ENCODE measurements around the gene GIPC1.

GIPC1 gene

GRCh38 chr19:14526423-14526822 lies 30.5 kb upstream of the GIPC1 start:
- no peak for DNase-seq (ENCODE audit: low read depth)
- H3K4me3 ChIP-seq (ENCODE audit: low read depth, low read length), result no peak overlapping the region
- TF ChIP-seq CTCF (IDR thresholded peaks at IDR 0.05; ENCODE audit: low read depth, low read length, missing control alignments), result no peak

- DNase-seq (ENCODE audit: low read depth), result no peak
- no peak overlapping the region for H3K4me3 ChIP-seq (ENCODE audit: low read depth, low read length)
- no peak for TF ChIP-seq CTCF (IDR thresholded peaks at IDR 0.05; ENCODE audit: low read depth, low read length, missing control alignments)
Observed at GRCh38 chr19:14525729-14526128, 29.8 kb upstream of the GIPC1 start.

GRCh38 chr19:14520543-14520942 lies 24.6 kb upstream of the GIPC1 start:
- no peak for DNase-seq (ENCODE audit: low read depth)
- TF ChIP-seq CTCF (IDR thresholded peaks at IDR 0.05; ENCODE audit: low read depth, low read length, missing control alignments), result no peak
- H3K4me3 ChIP-seq (ENCODE audit: low read depth, low read length), result no peak overlapping the region

- TF ChIP-seq CTCF (IDR thresholded peaks at IDR 0.05; ENCODE audit: low read depth, low read length, missing control alignments), result no peak
- DNase-seq (ENCODE audit: low read depth), result no peak
- H3K4me3 ChIP-seq (ENCODE audit: low read depth, low read length), result no peak overlapping the region
Observed at GRCh38 chr19:14519860-14520407, 24.0 kb upstream of the GIPC1 start.

GRCh38 chr19:14519245-14519859 lies 23.4 kb upstream of the GIPC1 start:
- no peak overlapping the region for H3K4me3 ChIP-seq (ENCODE audit: low read depth, low read length)
- TF ChIP-seq CTCF (IDR thresholded peaks at IDR 0.05; ENCODE audit: low read depth, low read length, missing control alignments), result no peak
- DNase-seq (ENCODE audit: low read depth), result no peak

- DNase-seq (ENCODE audit: low read depth), result no peak
- H3K4me3 ChIP-seq (ENCODE audit: low read depth, low read length), result peak within 1 kb of the TSS; percentile 88
- no peak for TF ChIP-seq CTCF (IDR thresholded peaks at IDR 0.05; ENCODE audit: low read depth, low read length, missing control alignments)
Observed at GRCh38 chr19:14517840-14518505, 22.0 kb upstream of the GIPC1 start, which contains the start of gene DNAJB1. Gene DNAJB1 (minus strand): TSS chr19:14518397. CDS start chr19:14518349, 48 bp downstream.

All from GM12864 (cell line).